ENCODE measurements around the gene TM4SF4.

GRCh38 chr3:149529099-149529498, 54.6 kb downstream of the TM4SF4 start:
- TF ChIP-seq CTCF (IDR thresholded peaks at IDR 0.05 in 4 of 5, conservative IDR thresholded peaks at IDR 0.05 in 1 of 5) (no peak), POLR2A (IDR thresholded peaks at IDR 0.05) (no peak)

Data from gastrocnemius medialis (tissue), 4 donors.